Mesothelial cell of epicardium (in vitro differentiated cells): Measurements from ENCODE around the gene SMG6. TPM values are rescaled to one million over a fixed set of nuclear protein-coding genes. Genes with fewer than 3 reads are reported as not detected.

Experiments
- DNase-seq, 2 experiments: peaks; one replicate each; pipeline ENCODE4 v3.0.0; 2021; ENCODE audit warnings: low spot score in 2 of 2; ENCODE audit not compliant: unreplicated experiment in 2 of 2
- H3K27ac Mint-ChIP-seq: 2 replicates; pipeline ENCODE4 v1.8.0; 2021; ENCODE audit warnings: mixed read lengths
- H3K27me3 Mint-ChIP-seq: 2 replicates; pipeline ENCODE4 v1.8.0; 2021; ENCODE audit warnings: low read depth, mixed read lengths
- H3K36me3 Mint-ChIP-seq: 2 replicates; pipeline ENCODE4 v1.8.0; 2021; ENCODE audit warnings: mixed read lengths
- H3K4me1 Mint-ChIP-seq: 2 replicates; pipeline ENCODE4 v1.8.0; 2021; ENCODE audit warnings: mixed read lengths
- H3K4me3 Mint-ChIP-seq: 2 replicates; pipeline ENCODE4 v1.8.0; 2021; ENCODE audit warnings: mild to moderate bottlenecking, moderate library complexity, mixed read lengths
- H3K9me3 Mint-ChIP-seq: 2 replicates; pipeline ENCODE4 v1.8.0; 2021; ENCODE audit warnings: mixed read lengths
- total RNA-seq: library from RNA; stranded (reverse); gene quantifications from 3 replicates; pipeline ENCODE4 v1.2.1, GENCODE V29; 2021
- TF ChIP-seq, protein P1 (sequence below): fragments of 200-600 bp; sonication (generic); IDR thresholded peaks from one replicate; pipeline ENCODE4 v1.5.0; 2021; ENCODE audit warnings: antibody characterized with exemption; ENCODE audit not compliant: unreplicated experiment

SMG6 gene
- total RNA-seq, 1 donor from 2014 or later = 58.3 TPM

GRCh38 chr17:2076087-2076984 is 227.2 kb downstream of the SMG6 start:
- peak overlapping the region; percentile 97 for H3K27ac Mint-ChIP-seq
- peaks cover 19% of the 10 kb centered on the region for H3K36me3 Mint-ChIP-seq
- H3K27me3 Mint-ChIP-seq = no peaks in the 10 kb centered on the region
- TF ChIP-seq, protein P1, sequence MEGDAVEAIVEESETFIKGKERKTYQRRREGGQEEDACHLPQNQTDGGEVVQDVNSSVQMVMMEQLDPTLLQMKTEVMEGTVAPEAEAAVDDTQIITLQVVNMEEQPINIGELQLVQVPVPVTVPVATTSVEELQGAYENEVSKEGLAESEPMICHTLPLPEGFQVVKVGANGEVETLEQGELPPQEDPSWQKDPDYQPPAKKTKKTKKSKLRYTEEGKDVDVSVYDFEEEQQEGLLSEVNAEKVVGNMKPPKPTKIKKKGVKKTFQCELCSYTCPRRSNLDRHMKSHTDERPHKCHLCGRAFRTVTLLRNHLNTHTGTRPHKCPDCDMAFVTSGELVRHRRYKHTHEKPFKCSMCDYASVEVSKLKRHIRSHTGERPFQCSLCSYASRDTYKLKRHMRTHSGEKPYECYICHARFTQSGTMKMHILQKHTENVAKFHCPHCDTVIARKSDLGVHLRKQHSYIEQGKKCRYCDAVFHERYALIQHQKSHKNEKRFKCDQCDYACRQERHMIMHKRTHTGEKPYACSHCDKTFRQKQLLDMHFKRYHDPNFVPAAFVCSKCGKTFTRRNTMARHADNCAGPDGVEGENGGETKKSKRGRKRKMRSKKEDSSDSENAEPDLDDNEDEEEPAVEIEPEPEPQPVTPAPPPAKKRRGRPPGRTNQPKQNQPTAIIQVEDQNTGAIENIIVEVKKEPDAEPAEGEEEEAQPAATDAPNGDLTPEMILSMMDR = no peak
- H3K4me3 Mint-ChIP-seq = peak overlapping the region; percentile 37
- H3K9me3 Mint-ChIP-seq = no peaks in the 10 kb centered on the region
- H3K4me1 Mint-ChIP-seq = peaks cover 52% of the 10 kb centered on the region
- DNase-seq = peak; percentile 67 to 78

DNA sequence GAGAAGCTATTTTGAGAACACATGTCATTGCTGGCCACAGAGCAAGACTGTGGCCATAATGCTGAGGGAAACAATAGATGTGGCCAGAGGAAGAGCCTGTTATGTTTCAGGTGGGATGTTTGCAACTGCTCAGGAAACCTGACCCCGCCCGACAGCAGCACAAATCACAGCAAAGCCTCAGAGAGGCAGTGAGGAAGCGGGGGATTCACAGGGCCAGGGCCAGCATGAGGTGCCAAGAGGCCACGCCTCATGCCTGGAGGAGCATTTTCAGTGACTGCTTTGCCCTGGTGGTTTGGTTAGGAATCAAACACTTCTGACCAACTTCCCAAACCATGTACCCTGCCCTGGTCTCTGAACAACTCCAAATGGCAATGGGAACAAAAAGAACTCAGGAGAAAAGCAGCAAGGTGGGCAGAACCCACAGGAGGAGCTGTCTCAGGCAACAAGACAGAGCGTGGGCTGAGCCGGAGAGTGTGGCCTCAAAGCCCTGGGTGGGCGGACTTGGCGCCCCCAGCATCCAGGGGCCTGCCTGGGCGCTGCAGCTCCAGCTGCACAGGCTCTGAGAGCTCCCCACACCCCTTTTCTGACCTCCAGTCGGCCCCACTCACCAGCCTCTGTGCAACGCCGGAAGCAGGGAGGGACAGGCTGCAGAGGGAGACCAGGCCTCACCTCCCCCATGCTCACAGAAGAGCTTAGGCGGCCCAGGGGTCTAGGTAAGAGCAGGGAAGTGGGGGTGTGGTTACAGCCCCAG is 228.1 kb downstream of the SMG6 start:
- Mint-ChIP-seq H3K27me3 (no peaks in the 10 kb centered on the region), H3K36me3 (peaks cover 27% of the 10 kb centered on the region), H3K4me1 (peaks cover 52% of the 10 kb centered on the region), H3K4me3 (no peak overlapping the region), H3K9me3 (no peaks in the 10 kb centered on the region), H3K27ac (peak overlapping the region; percentile 97)
- TF ChIP-seq, protein P1 = peak; percentile 39
- DNase-seq = peak; percentile 45 to 67

- Mint-ChIP-seq H3K4me1 (peaks cover 52% of the 10 kb centered on the region), H3K27me3 (no peaks in the 10 kb centered on the region), H3K36me3 (peaks cover 28% of the 10 kb centered on the region), H3K27ac (peak overlapping the region; percentile 97), H3K9me3 (no peaks in the 10 kb centered on the region), H3K4me3 (no peak overlapping the region)
- no peak for DNase-seq
- TF ChIP-seq, protein P1 = no peak
These were observed 228.7 kb downstream of the SMG6 start for GRCh38 chr17:2074919-2075318.

DNA sequence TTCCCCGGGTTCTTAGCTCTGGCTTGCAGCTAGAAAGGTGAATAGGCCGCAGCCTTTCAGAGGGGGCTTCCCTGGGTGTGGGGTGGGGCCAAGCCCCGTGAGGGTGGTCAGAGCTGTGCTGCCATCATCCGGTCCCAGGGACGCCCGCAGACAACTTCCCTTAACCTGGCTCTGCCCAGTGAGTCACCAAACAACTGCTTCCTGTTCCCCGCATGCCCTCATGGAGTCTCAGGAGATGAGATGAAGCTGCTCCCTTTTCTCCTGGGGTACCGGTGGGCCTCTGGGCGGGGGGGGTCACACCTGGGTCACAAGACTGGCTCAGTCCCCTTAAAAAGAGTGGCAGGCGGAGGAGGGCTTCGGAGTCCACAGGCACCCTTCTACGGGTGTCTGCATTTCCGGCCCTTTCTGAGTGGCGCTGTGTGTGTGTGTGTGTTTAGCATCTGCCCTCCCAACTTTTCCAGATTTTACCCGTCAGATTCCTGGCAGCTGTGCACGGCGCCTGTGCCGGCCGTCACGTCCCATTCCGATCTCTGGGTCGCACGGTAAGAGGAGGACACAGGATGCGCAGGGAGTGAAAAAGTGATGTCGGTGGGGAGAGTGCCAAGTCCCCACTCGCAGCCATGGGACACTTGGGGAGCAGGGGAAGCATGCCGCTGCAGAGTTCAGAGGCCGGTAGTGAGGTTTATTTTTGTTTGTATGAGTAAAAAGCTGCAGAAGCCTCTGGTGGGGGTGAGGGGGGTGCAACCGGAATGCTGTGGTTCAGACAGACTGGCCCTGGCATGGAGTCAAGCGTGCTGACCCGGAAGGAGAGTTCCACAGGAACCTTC is 231.9 kb downstream of the SMG6 start:
- Mint-ChIP-seq H3K4me1 (peaks cover 47% of the 10 kb centered on the region), H3K9me3 (no peaks in the 10 kb centered on the region), H3K36me3 (peaks cover 15% of the 10 kb centered on the region), H3K27ac (peak overlapping the region; percentile 74), H3K27me3 (no peaks in the 10 kb centered on the region), H3K4me3 (no peak overlapping the region)
- TF ChIP-seq, protein P1 = no peak
- no peak for DNase-seq

DNA sequence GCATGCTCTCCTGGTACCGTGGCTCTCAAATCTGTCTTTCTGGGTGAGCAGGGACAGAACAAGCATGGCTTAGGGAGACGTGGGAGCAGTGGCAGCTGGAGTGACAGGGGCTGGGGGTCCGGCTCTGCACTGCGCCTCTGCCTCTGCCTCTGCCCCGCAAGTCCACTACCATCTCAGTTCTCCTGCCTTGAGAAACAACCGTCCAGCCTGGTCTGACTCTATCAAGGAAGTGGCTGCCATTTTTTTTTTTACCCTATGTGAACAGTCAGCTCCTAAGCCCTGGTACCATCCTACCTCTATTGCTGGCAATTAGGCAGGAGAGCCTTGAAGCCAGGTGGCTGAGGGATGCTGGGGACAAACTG is 232.6 kb downstream of the SMG6 start:
- Mint-ChIP-seq H3K27ac (peak overlapping the region; percentile 40), H3K36me3 (peaks cover 15% of the 10 kb centered on the region), H3K4me3 (no peak overlapping the region), H3K27me3 (no peaks in the 10 kb centered on the region), H3K9me3 (no peaks in the 10 kb centered on the region), H3K4me1 (peaks cover 46% of the 10 kb centered on the region)
- TF ChIP-seq, protein P1 = no peak
- no peak for DNase-seq
